ENCODE measurements around the gene JAK2. TPM values are rescaled to one million over a fixed set of nuclear protein-coding genes. Genes with fewer than 3 reads are reported as not detected.

Gene JAK2
- total and polyA plus RNA-seq, 9 of the 15 experiments (the other 6 are each of a cell fraction or from before 2014, with no cell fraction given), result 4.7 to 23.4 (median 15.3) TPM

GRCh38 chr9:5015934-5016333 is 30.9 kb downstream of the JAK2 start:
- intact Hi-C loops (cut with micrococcal nuclease) (no loop called here), in situ Hi-C loops (cut with MboI) (no loop called here)
- Histone ChIP-seq H3K9ac (ENCODE audit: insufficient read depth in 1 of 2, low read depth in 2 of 2, low read length in 2 of 2) (no peak overlapping the region), H4K20me1 (replicated peaks; ENCODE audit: control insufficient read depth, insufficient read depth, low read length) (no peaks in the 10 kb centered on the region), H3K4me1 (replicated peaks in 1 of 2; ENCODE audit: control insufficient read depth in 2 of 2, insufficient read depth in 2 of 2, low read length in 2 of 2) (no peaks in the 10 kb centered on the region; a peak in 1 of 5 replicates), H3K36me3 (ENCODE audit: control insufficient read depth, insufficient read depth, low read length) (peaks cover 67% of the 10 kb centered on the region; the same call in 2 of the 3 replicates), H3K9me1 (ENCODE audit: control insufficient read depth, insufficient read depth, low read length) (no peaks in the 10 kb centered on the region), H3K79me2 (ENCODE audit: control insufficient read depth, insufficient read depth, low read length) (peaks cover 95% of the 10 kb centered on the region), H2AFZ (ENCODE audit: low read depth, low read length) (no peak overlapping the region), H3K27ac (ENCODE audit: extremely low read depth, low read depth, low read length) (no peak overlapping the region), H3K27me3 (ENCODE audit: control insufficient read depth in 2 of 2, insufficient read depth in 2 of 2, low read length in 2 of 2) (no peaks in the 10 kb centered on the region), H3K4me3 (no peak overlapping the region), H3K9me3 (replicated peaks; ENCODE audit: control insufficient read depth, insufficient read depth, low read depth, low read length) (peaks cover 6% of the 10 kb centered on the region), H3K4me2 (ENCODE audit: insufficient read depth, low read length) (no peak overlapping the region)
- ChIA-PET POLR2A (no interaction called here), CTCF (ENCODE audit: low intra/inter-chr PET ratio) (no interaction called here)
- WGBS (ENCODE audit: insufficient coverage, low coverage, missing lambda C conversion rate), result 97% methylated on average over 5 of the region's 5 CpGs
- BruUV-seq (replicated peaks), result no TSS peak
- ATAC-seq (no peak), FAIRE-seq (no peak), DNase-seq (ENCODE audit: extremely low read depth in 1 of 4, low spot score in 3 of 4) (no peak)
- TF ChIP-seq HOMEZ (CRISPR knock-in tag; IDR thresholded peaks at IDR 0.05), result no peak
- TF ChIP-seq ZZZ3 (IDR thresholded peaks at IDR 0.05), result no peak
- no peak for TF ChIP-seq CHD1 (IDR thresholded peaks at IDR 0.05; ENCODE audit: low read length)
- no peak for TF ChIP-seq ZC3H8 (IDR thresholded peaks at IDR 0.05)
- no peak for TF ChIP-seq KLF10 (CRISPR knock-in tag; IDR thresholded peaks at IDR 0.05)
- no peak for TF ChIP-seq REST (IDR thresholded peaks at IDR 0.05; ENCODE audit: borderline replicate concordance)
- no peak for TF ChIP-seq REST (CRISPR knock-in tag; IDR thresholded peaks at IDR 0.05; ENCODE audit: low read depth)
- TF ChIP-seq TEAD4 (IDR thresholded peaks at IDR 0.05; ENCODE audit: low read length), result no peak
- TF ChIP-seq TEAD4 (CRISPR knock-in tag; IDR thresholded peaks at IDR 0.05; ENCODE audit: borderline replicate concordance), result no peak
- TF ChIP-seq E2F3 (CRISPR knock-in tag; IDR thresholded peaks at IDR 0.05), result no peak
